HepG2 (cell line): ENCODE data around the gene COMMD7. TPM values are rescaled to one million over a fixed set of nuclear protein-coding genes. Genes with fewer than 3 reads are reported as not detected.

Experiments
- BHLHE40 ChIP-seq: IDR thresholded peaks from 2 replicates; pipeline ENCODE4 v1.6.1; 2011; ENCODE audit warnings: low read length, improper control_type of control experiment
- HOXA9 ChIP-seq: sonication (generic); formaldehyde crosslinking; IDR thresholded peaks from 2 replicates; pipeline ENCODE4 v1.8.1; 2022; ENCODE audit warnings: missing genetic modification reagents, mild to moderate bottlenecking, moderate library complexity, borderline replicate concordance
- IKZF4 ChIP-seq: sonication (generic); formaldehyde crosslinking; IDR thresholded peaks from 2 replicates; pipeline ENCODE4 v1.5.1; 2020; ENCODE audit warnings: borderline replicate concordance, mild to moderate bottlenecking, low read depth, missing genetic modification reagents; ENCODE audit errors: not compliant biosample characterization
- KLF11 ChIP-seq: IDR thresholded peaks from 2 replicates; pipeline ENCODE4 v1.6.1; 2016; ENCODE audit warnings: missing compliant biosample characterization
- NFE2 ChIP-seq: sonication (generic); formaldehyde crosslinking; IDR thresholded peaks from 2 replicates; pipeline ENCODE4 v1.4.0; 2020; ENCODE audit warnings: missing genetic modification reagents
- NFKBIZ ChIP-seq: IDR thresholded peaks from 2 replicates; pipeline ENCODE4 v1.6.1; 2018; ENCODE audit warnings: missing genetic modification reagents, missing compliant biosample characterization
- NFRKB ChIP-seq: fragments of 450-650 bp; IDR thresholded peaks from 2 replicates; pipeline ENCODE4 v1.6.1; 2017
- NFYC ChIP-seq: IDR thresholded peaks from 2 replicates; pipeline ENCODE4 v1.6.1; 2016; ENCODE audit warnings: missing genetic modification reagents, missing compliant biosample characterization
- NR2C2 ChIP-seq: sonication (generic); formaldehyde crosslinking; IDR thresholded peaks from 2 replicates; pipeline ENCODE4 v1.4.0; 2020; ENCODE audit warnings: missing genetic modification reagents, mild to moderate bottlenecking, moderate library complexity, borderline replicate concordance
- NR2F2 ChIP-seq: IDR thresholded peaks from 2 replicates; pipeline ENCODE4 v1.6.1; 2012; ENCODE audit warnings: low read depth, inconsistent platforms, borderline replicate concordance
- PHF20 ChIP-seq: sonication (generic); formaldehyde crosslinking; IDR thresholded peaks from 2 replicates; pipeline ENCODE4 v1.5.0; 2020; ENCODE audit warnings: mild to moderate bottlenecking, missing genetic modification reagents
- ZFP41 ChIP-seq: sonication (generic); formaldehyde crosslinking; IDR thresholded peaks from 2 replicates; pipeline ENCODE4 v1.4.0; 2020; ENCODE audit warnings: mild to moderate bottlenecking, missing genetic modification reagents, borderline replicate concordance
- ZKSCAN5 ChIP-seq: sonication (generic); formaldehyde crosslinking; IDR thresholded peaks from 2 replicates; pipeline ENCODE4 v1.5.1; 2020; ENCODE audit warnings: mild to moderate bottlenecking, missing genetic modification reagents
- ZNF331 ChIP-seq: sonication (generic); formaldehyde crosslinking; IDR thresholded peaks from 2 replicates; pipeline ENCODE4 v1.4.0; 2020; ENCODE audit warnings: missing genetic modification reagents
- ZNF790 ChIP-seq: sonication (generic); formaldehyde crosslinking; IDR thresholded peaks from 2 replicates; pipeline ENCODE4 v1.8.0; 2022; ENCODE audit warnings: missing genetic modification reagents, mild to moderate bottlenecking, borderline replicate concordance
- polyA plus RNA-seq, 8 experiments: library from polyadenylated mRNA; depleted of rRNA in 3 of 8; stranded (reverse) in 7 of 8; unstranded in 1 of 8; fragments of >200 nt; fragmentation: Illumina TruSeq in 4 of 8; extraction: Trizol in 4 of 8; gene quantifications; 2 replicates each; pipeline versions ENCODE4 v1.2.1 to v1.2.3, GENCODE V29; 2011 to 2016; ENCODE audit warnings: low read depth in 4 of 8, missing spikeins in 1 of 8, mixed read lengths in 1 of 8; ENCODE audit not compliant: insufficient read depth in 1 of 8
- total RNA-seq, 5 experiments: library from RNA; depleted of rRNA; stranded (reverse); fragments of >200 nt; fragmentation: Illumina TruSeq; extraction: Trizol; gene quantifications; 2 replicates each; pipeline ENCODE4 v1.2.3, GENCODE V29; 2016; ENCODE audit warnings: low read depth in 1 of 5
- TF ChIP-seq, protein P1 (sequence below): sonication (generic); formaldehyde crosslinking; IDR thresholded peaks from 2 replicates; pipeline ENCODE4 v1.4.0; 2020; ENCODE audit warnings: missing genetic modification reagents
- TF ChIP-seq, protein P2 (sequence below): sonication (generic); formaldehyde crosslinking; IDR thresholded peaks from 2 replicates; pipeline ENCODE4 v1.4.0; 2020; ENCODE audit warnings: missing genetic modification reagents
- TF ChIP-seq, protein P3 (sequence below): sonication (generic); formaldehyde crosslinking; IDR thresholded peaks from 2 replicates; pipeline ENCODE4 v1.4.0; 2020; ENCODE audit warnings: mild to moderate bottlenecking, missing genetic modification reagents
- TF ChIP-seq, protein P4 (sequence below): sonication (generic); formaldehyde crosslinking; IDR thresholded peaks from 2 replicates; pipeline ENCODE4 v1.5.0; 2020; ENCODE audit warnings: mild to moderate bottlenecking, missing genetic modification reagents

Gene COMMD7
- total and polyA plus RNA-seq, 2 of the 13 experiments (the other 11 are each of a cell fraction or from before 2014, with no cell fraction given), result 42.1 to 53.3 TPM

DNA sequence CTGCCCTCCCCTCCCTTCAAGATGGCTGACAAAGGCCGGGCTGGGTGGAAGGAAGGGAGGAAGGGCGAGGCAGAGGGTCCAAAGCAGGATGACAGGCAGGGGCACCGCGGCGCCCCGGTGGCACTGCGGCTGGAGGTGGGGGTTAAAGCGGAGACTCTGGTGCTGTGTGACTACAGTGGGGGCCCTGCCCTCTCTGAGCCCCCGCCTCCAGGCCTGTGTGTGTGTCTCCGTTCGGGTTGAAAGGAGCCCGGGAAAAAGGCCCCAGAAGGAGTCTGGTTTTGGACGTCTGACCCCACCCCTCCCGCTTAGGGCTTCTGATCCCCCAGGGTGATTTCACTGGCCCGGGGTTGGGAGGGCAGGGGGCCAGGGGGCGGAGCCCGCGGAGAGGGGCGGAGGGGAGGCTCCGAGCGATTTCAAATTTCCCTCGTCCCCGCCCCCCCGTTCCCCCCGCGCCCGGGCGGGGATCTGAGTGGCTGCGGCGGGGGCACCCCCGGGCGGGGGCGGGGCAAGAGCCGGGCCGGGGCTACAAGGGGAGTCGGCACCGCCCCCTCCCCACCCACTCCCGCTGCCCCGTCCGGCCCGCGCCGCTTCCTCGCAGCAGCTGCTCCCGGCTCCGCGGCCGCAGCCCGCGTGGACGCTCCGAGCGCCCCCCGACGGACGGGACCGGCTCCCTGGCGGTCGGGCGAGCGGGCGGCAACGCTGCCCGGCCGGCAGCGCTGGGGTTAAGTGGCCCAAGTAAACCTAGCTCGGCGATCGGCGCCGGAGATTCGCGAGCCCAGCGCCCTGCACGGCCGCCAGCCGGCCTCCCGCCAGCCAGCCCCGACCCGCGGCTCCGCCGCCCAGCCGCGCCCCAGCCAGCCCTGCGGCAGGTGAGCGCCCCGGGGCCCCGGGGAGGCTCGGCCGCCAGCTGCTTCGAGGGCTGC is 18.8 kb upstream of the COMMD7 start, which contains the start of gene DNMT3B (continued):
- TF ChIP-seq, protein P1, sequence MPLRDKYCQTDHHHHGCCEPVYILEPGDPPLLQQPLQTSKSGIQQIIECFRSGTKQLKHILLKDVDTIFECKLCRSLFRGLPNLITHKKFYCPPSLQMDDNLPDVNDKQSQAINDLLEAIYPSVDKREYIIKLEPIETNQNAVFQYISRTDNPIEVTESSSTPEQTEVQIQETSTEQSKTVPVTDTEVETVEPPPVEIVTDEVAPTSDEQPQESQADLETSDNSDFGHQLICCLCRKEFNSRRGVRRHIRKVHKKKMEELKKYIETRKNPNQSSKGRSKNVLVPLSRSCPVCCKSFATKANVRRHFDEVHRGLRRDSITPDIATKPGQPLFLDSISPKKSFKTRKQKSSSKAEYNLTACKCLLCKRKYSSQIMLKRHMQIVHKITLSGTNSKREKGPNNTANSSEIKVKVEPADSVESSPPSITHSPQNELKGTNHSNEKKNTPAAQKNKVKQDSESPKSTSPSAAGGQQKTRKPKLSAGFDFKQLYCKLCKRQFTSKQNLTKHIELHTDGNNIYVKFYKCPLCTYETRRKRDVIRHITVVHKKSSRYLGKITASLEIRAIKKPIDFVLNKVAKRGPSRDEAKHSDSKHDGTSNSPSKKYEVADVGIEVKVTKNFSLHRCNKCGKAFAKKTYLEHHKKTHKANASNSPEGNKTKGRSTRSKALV (CRISPR knock-in tag), result peak; percentile 2; the same call in 1 of the 2 replicates
- TF ChIP-seq ZFP41, result peak; percentile 15; the same call in 1 of the 2 replicates
- TF ChIP-seq NFKBIZ (CRISPR knock-in tag), result no peak
- TF ChIP-seq PHF20 (CRISPR knock-in tag), result peak; percentile 56
- TF ChIP-seq, protein P2, sequence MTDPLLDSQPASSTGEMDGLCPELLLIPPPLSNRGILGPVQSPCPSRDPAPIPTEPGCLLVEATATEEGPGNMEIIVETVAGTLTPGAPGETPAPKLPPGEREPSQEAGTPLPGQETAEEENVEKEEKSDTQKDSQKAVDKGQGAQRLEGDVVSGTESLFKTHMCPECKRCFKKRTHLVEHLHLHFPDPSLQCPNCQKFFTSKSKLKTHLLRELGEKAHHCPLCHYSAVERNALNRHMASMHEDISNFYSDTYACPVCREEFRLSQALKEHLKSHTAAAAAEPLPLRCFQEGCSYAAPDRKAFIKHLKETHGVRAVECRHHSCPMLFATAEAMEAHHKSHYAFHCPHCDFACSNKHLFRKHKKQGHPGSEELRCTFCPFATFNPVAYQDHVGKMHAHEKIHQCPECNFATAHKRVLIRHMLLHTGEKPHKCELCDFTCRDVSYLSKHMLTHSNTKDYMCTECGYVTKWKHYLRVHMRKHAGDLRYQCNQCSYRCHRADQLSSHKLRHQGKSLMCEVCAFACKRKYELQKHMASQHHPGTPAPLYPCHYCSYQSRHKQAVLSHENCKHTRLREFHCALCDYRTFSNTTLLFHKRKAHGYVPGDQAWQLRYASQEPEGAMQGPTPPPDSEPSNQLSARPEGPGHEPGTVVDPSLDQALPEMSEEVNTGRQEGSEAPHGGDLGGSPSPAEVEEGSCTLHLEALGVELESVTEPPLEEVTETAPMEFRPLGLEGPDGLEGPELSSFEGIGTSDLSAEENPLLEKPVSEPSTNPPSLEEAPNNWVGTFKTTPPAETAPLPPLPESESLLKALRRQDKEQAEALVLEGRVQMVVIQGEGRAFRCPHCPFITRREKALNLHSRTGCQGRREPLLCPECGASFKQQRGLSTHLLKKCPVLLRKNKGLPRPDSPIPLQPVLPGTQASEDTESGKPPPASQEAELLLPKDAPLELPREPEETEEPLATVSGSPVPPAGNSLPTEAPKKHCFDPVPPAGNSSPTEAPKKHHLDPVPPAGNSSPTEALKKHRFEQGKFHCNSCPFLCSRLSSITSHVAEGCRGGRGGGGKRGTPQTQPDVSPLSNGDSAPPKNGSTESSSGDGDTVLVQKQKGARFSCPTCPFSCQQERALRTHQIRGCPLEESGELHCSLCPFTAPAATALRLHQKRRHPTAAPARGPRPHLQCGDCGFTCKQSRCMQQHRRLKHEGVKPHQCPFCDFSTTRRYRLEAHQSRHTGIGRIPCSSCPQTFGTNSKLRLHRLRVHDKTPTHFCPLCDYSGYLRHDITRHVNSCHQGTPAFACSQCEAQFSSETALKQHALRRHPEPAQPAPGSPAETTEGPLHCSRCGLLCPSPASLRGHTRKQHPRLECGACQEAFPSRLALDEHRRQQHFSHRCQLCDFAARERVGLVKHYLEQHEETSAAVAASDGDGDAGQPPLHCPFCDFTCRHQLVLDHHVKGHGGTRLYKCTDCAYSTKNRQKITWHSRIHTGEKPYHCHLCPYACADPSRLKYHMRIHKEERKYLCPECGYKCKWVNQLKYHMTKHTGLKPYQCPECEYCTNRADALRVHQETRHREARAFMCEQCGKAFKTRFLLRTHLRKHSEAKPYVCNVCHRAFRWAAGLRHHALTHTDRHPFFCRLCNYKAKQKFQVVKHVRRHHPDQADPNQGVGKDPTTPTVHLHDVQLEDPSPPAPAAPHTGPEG, result 0 out of 2 replicates have a peak, but pooled peaks have one; percentile 46
- no peak; the same call in 1 of the 2 replicates for TF ChIP-seq ZNF790 (CRISPR knock-in tag)
- TF ChIP-seq, protein P3, sequence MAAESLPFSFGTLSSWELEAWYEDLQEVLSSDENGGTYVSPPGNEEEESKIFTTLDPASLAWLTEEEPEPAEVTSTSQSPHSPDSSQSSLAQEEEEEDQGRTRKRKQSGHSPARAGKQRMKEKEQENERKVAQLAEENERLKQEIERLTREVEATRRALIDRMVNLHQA (CRISPR knock-in tag), result no peak
- TF ChIP-seq NFYC, result peak; percentile 81
- peak; percentile 19; the same call in 1 of the 2 replicates for TF ChIP-seq NR2F2
- TF ChIP-seq BHLHE40, result peak; percentile 53; the same call in 1 of the 2 replicates
- TF ChIP-seq IKZF4 (CRISPR knock-in tag), result peak; percentile 58
- TF ChIP-seq, protein P4, sequence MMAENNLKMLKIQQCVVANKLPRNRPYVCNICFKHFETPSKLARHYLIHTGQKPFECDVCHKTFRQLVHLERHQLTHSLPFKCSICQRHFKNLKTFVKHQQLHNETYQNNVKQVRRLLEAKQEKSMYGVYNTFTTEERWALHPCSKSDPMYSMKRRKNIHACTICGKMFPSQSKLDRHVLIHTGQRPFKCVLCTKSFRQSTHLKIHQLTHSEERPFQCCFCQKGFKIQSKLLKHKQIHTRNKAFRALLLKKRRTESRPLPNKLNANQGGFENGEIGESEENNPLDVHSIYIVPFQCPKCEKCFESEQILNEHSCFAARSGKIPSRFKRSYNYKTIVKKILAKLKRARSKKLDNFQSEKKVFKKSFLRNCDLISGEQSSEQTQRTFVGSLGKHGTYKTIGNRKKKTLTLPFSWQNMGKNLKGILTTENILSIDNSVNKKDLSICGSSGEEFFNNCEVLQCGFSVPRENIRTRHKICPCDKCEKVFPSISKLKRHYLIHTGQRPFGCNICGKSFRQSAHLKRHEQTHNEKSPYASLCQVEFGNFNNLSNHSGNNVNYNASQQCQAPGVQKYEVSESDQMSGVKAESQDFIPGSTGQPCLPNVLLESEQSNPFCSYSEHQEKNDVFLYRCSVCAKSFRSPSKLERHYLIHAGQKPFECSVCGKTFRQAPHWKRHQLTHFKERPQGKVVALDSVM, result peak; percentile 33; the same call in 1 of the 2 replicates
- no peak for TF ChIP-seq NFRKB
- TF ChIP-seq NFE2 (CRISPR knock-in tag), result no peak
- TF ChIP-seq NR2C2 (CRISPR knock-in tag), result peak; percentile 49
- TF ChIP-seq KLF11 (CRISPR knock-in tag), result peak; percentile 45; the same call in 1 of the 2 replicates
- 0 out of 2 replicates have a peak, but pooled peaks have one; percentile 21 for TF ChIP-seq ZKSCAN5 (CRISPR knock-in tag)
- TF ChIP-seq ZNF331 (CRISPR knock-in tag), result no peak
- TF ChIP-seq HOXA9 (CRISPR knock-in tag), result peak; percentile 87; the same call in 1 of the 2 replicates
